GM21515 (cell line): Measurements from ENCODE around the gene KIAA1549.

Experiments
- ATAC-seq: cut with Tn5 transposase; IDR thresholded peaks from one replicate; pipeline ENCODE4 v1.9.1; 2021; ENCODE audit not compliant: unreplicated experiment

Gene KIAA1549

GRCh38 chr7:138975343-138976104, 5.7 kb downstream of the KIAA1549 start:
- no peak for ATAC-seq

GRCh38 chr7:138974675-138975292, 6.4 kb downstream of the KIAA1549 start:
- no peak for ATAC-seq

- no peak for ATAC-seq
Observed at GRCh38 chr7:138974103-138974502, 7.1 kb downstream of the KIAA1549 start.

DNA sequence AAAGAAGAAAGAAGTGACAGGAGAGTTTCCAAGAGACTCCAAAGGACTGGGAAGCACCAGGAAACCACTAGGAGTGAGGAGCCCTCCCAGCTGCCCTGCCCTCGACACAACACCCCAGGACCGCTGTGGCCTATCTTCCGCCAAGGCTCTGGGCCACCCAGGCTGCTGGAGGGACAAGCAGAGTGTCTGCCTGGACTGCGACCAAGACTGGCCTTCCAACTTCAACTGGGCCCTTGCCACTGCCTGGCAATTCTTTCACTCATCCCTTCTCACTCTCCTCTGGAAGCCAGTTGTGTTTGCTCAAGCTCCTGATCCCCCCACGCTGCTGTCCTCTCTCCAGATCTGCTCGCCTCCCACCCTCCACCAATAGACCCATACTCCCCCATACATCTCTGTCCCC, 10.2 kb downstream of the KIAA1549 start:
- ATAC-seq = no peak

GRCh38 chr7:138970446-138970845, 10.7 kb downstream of the KIAA1549 start:
- no peak for ATAC-seq

- no peak for ATAC-seq
Observed at GRCh38 chr7:138967159-138967558, 14.0 kb downstream of the KIAA1549 start.

DNA sequence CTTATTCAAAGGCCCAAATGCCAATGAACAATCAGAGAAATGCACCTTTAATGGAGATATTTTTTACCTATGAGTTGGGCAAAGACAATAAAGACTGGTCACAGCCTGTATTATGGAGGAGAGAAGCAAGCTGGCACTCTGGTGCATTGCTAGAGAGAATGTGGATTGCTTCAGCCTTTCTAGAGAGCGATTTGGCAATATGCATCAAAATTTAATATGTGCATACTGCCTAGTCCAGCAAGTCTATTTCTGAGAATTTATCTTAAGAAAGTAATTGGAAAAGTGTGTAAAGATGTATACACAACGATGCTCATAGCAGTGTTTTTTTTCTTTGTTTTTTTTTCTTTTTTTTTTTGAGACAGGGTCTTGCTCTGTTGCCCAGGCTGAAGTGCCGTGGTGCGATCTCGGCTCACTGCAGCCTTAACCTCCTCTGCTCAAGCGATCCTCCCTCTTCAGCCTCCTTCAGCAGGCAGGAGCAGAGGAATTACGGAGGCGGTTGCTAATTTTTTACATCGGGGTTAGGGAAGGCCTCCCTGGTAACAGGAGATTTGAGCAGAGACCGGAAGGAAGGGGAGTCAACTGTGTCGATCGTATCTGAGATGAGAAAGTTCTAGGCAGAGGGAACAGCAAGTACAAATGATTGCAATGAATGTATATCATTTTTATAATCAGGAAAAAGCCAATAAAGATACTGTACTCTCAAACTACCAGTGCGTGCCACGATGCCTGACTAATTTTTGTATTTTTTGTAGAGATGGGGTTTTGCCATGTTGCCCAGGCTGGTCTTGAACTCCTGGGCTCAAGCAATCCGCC, 16.4 kb downstream of the KIAA1549 start:
- ATAC-seq = no peak

DNA sequence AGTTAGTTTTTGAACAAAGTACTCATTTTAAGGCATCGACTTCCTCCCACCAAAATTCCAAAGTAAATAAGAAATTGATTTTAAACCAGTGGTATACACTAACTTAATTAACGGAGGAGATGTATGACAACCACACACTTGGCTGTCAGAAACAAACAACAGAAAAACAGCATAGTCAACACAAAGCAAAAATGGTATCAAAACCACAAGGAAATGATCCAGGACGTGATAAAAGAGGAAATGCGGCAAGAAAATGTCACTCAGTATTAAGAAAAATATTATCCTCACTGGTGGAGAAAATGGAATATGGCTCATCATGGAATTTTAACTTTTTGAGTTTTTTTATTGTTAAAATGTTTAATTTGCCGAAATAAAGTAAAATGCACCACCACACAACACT, 17.5 kb downstream of the KIAA1549 start:
- no peak for ATAC-seq

- ATAC-seq = no peak
Observed at GRCh38 chr7:138962561-138963270, 18.5 kb downstream of the KIAA1549 start.

DNA sequence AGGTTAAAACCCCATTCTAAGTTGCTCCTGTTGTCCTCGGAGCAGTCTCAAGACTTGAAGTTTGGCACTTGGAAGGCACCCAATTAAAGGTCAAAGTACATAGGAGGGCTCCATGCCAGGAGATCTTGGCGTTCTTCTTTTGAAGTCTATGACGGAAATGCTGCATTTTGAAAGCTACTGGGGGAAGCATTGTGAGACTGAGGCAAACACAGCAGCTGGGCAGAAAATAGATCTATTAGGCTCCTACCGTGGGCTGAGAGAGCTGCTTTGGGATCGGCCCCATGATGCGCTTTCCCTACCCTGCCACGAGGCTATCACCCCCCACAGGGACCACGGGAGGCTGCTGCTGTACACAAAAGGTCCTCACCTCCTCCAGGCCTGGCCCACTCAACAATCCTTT, 20.0 kb downstream of the KIAA1549 start:
- no peak for ATAC-seq

DNA sequence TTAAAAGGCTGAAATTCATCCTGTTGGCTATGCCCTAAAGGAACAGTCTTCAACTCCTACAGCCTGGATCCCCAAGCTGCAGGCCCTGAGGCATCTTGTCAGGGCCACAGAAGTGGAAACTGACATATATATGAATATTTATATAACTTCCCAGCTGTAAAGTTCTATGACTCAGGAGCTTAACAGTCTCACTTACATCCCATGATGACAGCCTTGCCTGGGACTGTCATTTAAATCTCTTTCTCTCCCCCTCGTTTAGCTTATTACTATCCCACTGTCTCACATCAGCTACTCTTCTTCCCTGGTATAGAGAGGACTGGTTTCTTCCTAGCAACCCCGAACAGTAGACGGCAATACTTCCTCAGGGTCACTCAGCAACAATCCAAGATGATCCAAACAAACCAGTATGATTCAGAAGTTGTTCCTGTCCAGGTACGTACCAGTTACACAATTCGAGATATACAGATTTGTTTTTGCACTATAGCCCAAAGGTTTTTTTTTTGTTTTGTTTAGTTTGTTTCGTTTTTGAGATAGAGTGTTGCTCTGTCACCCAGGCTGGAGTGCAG, 22.7 kb downstream of the KIAA1549 start:
- no peak for ATAC-seq

DNA sequence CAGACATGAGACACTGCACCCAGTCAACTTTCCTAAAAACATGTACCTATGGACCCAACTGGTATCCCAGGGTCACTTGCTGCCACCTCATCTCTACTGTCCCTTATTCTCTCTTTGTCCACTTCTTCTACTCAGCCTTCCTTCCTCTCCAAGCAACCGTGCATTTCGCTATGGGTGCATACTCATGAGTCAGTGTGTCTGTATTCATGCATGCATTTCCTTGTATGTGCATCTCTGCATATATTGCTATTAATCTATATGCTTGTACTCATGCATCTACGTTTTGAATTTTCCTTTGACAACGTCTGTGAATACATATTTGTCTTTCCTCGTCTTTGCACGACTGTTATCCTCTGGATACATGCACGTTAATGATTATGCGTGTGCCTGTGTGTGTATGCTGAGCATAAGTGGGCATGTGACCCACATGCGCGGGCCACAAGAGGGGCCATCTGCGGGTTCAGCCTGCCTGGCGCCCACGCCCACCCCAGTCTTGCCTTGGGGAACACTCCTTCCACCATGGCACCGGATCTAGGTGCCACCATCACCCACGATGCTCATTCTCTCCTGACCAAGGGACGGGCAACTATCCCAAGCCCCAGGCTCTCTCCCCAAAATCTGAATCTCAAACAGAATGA, 23.3 kb downstream of the KIAA1549 start:
- no peak for ATAC-seq

DNA sequence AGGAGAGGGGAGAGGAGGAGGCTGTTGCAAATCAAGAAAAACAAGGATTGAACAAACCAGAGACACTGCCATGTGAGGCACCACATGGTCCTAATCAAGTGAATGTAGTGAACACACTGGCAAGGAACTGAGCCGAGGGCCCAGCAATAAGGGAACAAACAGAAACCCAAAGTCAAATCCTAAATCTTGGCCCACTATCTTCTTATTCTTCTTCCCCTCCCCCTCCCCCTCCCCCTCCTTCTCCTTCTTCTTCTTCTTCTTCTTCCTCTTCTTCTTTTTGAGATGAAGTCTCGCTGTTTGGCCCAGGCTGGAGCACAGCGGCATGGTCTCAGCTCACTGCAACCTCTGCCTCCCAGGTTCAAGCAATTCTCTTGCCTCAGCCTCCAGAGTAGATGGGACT, 24.0 kb downstream of the KIAA1549 start:
- ATAC-seq = no peak

GRCh38 chr7:138954545-138955475, 26.4 kb downstream of the KIAA1549 start:
- ATAC-seq = no peak

- no peak for ATAC-seq
Observed at GRCh38 chr7:138952791-138953190, 28.4 kb downstream of the KIAA1549 start.

- ATAC-seq = no peak
Observed at GRCh38 chr7:138951953-138952352, 29.2 kb downstream of the KIAA1549 start.

DNA sequence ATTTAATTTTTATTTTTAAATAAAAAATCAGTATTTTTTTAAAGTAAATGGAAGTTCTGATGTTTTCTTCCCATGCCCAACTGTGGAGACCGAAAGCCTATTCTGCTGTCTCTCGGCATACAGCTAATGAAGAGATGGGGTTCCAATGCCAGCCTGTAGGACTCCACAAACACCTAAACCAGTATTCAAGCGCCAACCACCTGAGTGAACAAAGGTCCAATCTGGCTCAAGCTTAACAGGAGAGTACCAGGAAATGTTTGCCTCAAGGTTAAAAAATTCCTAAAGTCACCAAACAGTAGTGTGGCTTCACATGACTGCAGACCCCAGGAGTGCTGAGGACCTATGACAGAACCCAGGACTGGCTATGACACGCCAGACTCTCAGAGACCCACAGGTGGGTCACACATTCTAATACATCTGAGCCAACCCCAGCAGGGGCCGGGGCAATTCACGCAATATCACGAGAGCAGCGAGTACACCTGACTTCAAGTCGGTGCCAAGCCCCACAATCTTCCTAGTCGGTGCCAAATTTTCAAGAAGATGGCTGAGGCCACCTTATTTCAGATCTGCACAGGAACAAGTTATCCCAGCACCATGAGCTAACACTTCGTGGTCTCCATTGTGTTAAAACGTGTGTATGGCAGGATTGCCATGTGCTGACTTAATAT, 31.6 kb downstream of the KIAA1549 start:
- ATAC-seq = no peak

DNA sequence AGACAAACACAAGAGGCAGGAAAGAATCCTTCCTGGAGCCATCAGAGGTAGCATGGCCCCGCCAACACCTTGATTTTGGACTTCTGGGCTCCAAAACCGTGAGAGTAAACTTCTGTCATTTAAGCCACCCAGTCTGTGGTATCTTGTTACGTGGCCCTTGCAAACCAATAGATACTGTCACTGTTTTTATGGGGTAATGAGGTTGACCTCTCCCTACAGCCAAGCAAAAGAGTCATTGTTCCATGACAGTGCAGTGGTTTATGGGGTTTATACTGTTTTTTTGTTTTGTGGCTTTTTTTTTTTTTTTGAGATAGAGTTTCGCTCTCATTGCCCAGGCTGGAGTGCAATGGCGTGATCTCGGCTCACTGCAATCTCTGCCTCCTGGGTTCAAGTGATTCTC, 32.8 kb downstream of the KIAA1549 start:
- no peak for ATAC-seq

GRCh38 chr7:138945821-138946220, 35.4 kb downstream of the KIAA1549 start:
- no peak for ATAC-seq
